Endodermal cell (in vitro differentiated cells): ENCODE measurements around the gene BRPF3. TPM values are rescaled to one million over a fixed set of nuclear protein-coding genes. Genes with fewer than 3 reads are reported as not detected.

Experiments
- DNase-seq: peaks from one replicate; pipeline ENCODE4 v3.0.0-alpha.2; 2017
- H3K27ac ChIP-seq: 2 replicates; pipeline ENCODE4 v1.5.1; 2013; ENCODE audit warnings: mild to moderate bottlenecking, low read depth, low read length, moderate library complexity
- H3K27me3 ChIP-seq: 2 replicates; pipeline ENCODE4 v1.6.1; 2013; ENCODE audit warnings: mild to moderate bottlenecking, low read length, moderate library complexity; ENCODE audit not compliant: insufficient read depth, control insufficient read depth, poor library complexity, severe bottlenecking
- H3K36me3 ChIP-seq: 2 replicates; pipeline ENCODE4 v1.7.0; 2013; ENCODE audit warnings: mild to moderate bottlenecking, low read length, moderate library complexity; ENCODE audit not compliant: control insufficient read depth, insufficient read depth
- H3K4me1 ChIP-seq: one replicate; pipeline ENCODE4 v1.7.0; 2013; ENCODE audit warnings: low read length; ENCODE audit not compliant: control insufficient read depth, insufficient read depth
- H3K4me3 ChIP-seq: 2 replicates; pipeline ENCODE4 v1.5.1; 2013; ENCODE audit warnings: mild to moderate bottlenecking, low read length, moderate library complexity
- H3K9ac ChIP-seq: 2 replicates; pipeline ENCODE4 v1.6.1; 2013; ENCODE audit warnings: mild to moderate bottlenecking, low read length, moderate library complexity; ENCODE audit not compliant: poor library complexity, severe bottlenecking; ENCODE audit errors: extremely low read depth
- H3K9me3 ChIP-seq: 2 replicates; pipeline ENCODE4 v1.6.1; 2013; ENCODE audit warnings: mild to moderate bottlenecking, low read length, moderate library complexity; ENCODE audit not compliant: control insufficient read depth
- H3K27ac Mint-ChIP-seq: 2 replicates; pipeline ENCODE4 v1.8.0; 2020; ENCODE audit warnings: mixed read lengths
- H3K27me3 Mint-ChIP-seq: 2 replicates; pipeline ENCODE4 v1.8.0; 2021; ENCODE audit warnings: mild to moderate bottlenecking, mixed read lengths; ENCODE audit not compliant: insufficient read depth
- H3K36me3 Mint-ChIP-seq: 2 replicates; pipeline ENCODE4 v1.8.0; 2020; ENCODE audit warnings: low read depth, mixed read lengths
- H3K4me1 Mint-ChIP-seq: 2 replicates; pipeline ENCODE4 v1.8.0; 2020; ENCODE audit warnings: mixed read lengths
- H3K4me3 Mint-ChIP-seq: 2 replicates; pipeline ENCODE4 v1.8.0; 2020; ENCODE audit warnings: mild to moderate bottlenecking, moderate library complexity, mixed read lengths
- H3K9me3 Mint-ChIP-seq: 2 replicates; pipeline ENCODE4 v1.8.0; 2020; ENCODE audit warnings: mild to moderate bottlenecking, mixed read lengths
- CTCF ChIP-seq: fragments of 200-600 bp; sonication (generic); conservative IDR thresholded peaks from 2 replicates; pipeline ENCODE4 v1.5.0; 2021; ENCODE audit warnings: antibody characterized with exemption, mild to moderate bottlenecking
- WGBS, 2 experiments: methylation state at CpG; one replicate each; pipeline versions ENCODE4 v1.1.5 to v1.1.7; 2013; ENCODE audit warnings: missing lambda C conversion rate in 2 of 2, mixed read lengths in 1 of 2; ENCODE audit not compliant: insufficient coverage in 1 of 2, insufficient read length in 1 of 2; 5-methylcytosine and 5-hydroxymethylcytosine counted together
- total RNA-seq, 2 donors: library from RNA; stranded (reverse); fragmentation: NEBNext Ultra II Directional in 1 of 2; extraction: Animal tissue kit (Norgen Biotek cat#: 25700) in 1 of 2; gene quantifications; 2 replicates in 1 of 2; 3 replicates in 1 of 2; pipeline ENCODE4 v1.2.1, GENCODE V29; 2021

Gene BRPF3
- total RNA-seq, 2 donors from 2014 or later, result 30.4 to 46.8 TPM

- no peak overlapping the region for H3K4me3 ChIP-seq
- Mint-ChIP-seq H3K4me3 (no peak overlapping the region), H3K9me3 (no peaks in the 10 kb centered on the region), H3K27me3 (no peaks in the 10 kb centered on the region), H3K36me3 (no peaks in the 10 kb centered on the region), H3K4me1 (peaks cover 30% of the 10 kb centered on the region), H3K27ac (peak overlapping the region; percentile 60)
- no peaks in the 10 kb centered on the region for H3K27me3 ChIP-seq
- H3K9ac ChIP-seq, result no peak overlapping the region
- H3K9me3 ChIP-seq, result no peaks in the 10 kb centered on the region
- peaks cover 8% of the 10 kb centered on the region for H3K4me1 ChIP-seq
- no peak overlapping the region for H3K27ac ChIP-seq
- 76% methylated on average over 7 to 8 of the region's 8 CpGs for WGBS, 2 experiments
- DNase-seq, result peak; percentile 86
- peak; percentile 59 for TF ChIP-seq CTCF
- no peaks in the 10 kb centered on the region for H3K36me3 ChIP-seq
Measured at GRCh38 chr6:36245572-36246061, 49.1 kb downstream of the BRPF3 start.

- peak; percentile 46 for DNase-seq
- Mint-ChIP-seq H3K9me3 (no peaks in the 10 kb centered on the region), H3K4me1 (peaks cover 30% of the 10 kb centered on the region), H3K4me3 (no peak overlapping the region), H3K36me3 (no peaks in the 10 kb centered on the region), H3K27me3 (no peaks in the 10 kb centered on the region), H3K27ac (no peak overlapping the region)
- Histone ChIP-seq H3K4me1 (peaks cover 8% of the 10 kb centered on the region), H3K9ac (no peak overlapping the region), H3K4me3 (no peak overlapping the region), H3K27ac (no peak overlapping the region), H3K36me3 (no peaks in the 10 kb centered on the region), H3K9me3 (no peaks in the 10 kb centered on the region), H3K27me3 (no peaks in the 10 kb centered on the region)
- WGBS, 2 experiments, result 90 to 92% methylated on average over 17 to 22 of the region's 22 CpGs
- no peak for TF ChIP-seq CTCF
Measured at GRCh38 chr6:36246506-36247268, 50.1 kb downstream of the BRPF3 start.

GRCh38 chr6:36247693-36248092 is 51.1 kb downstream of the BRPF3 start:
- H3K4me1 Mint-ChIP-seq, result peaks cover 27% of the 10 kb centered on the region
- H3K9me3 Mint-ChIP-seq, result no peaks in the 10 kb centered on the region
- no peak overlapping the region for H3K9ac ChIP-seq
- no peaks in the 10 kb centered on the region for H3K36me3 Mint-ChIP-seq
- no peak overlapping the region for H3K27ac ChIP-seq
- no peaks in the 10 kb centered on the region for H3K27me3 ChIP-seq
- H3K27me3 Mint-ChIP-seq, result no peaks in the 10 kb centered on the region
- H3K36me3 ChIP-seq, result no peaks in the 10 kb centered on the region
- H3K4me1 ChIP-seq, result peaks cover 8% of the 10 kb centered on the region
- H3K4me3 Mint-ChIP-seq, result no peak overlapping the region
- WGBS, 2 experiments, result 80 to 95% methylated on average over 5 to 6 of the region's 6 CpGs
- DNase-seq, result no peak
- H3K9me3 ChIP-seq, result no peaks in the 10 kb centered on the region
- TF ChIP-seq CTCF, result no peak
- no peak overlapping the region for H3K27ac Mint-ChIP-seq
- no peak overlapping the region for H3K4me3 ChIP-seq
